ENCODE data around the gene ARHGEF4.

ARHGEF4 gene

DNA sequence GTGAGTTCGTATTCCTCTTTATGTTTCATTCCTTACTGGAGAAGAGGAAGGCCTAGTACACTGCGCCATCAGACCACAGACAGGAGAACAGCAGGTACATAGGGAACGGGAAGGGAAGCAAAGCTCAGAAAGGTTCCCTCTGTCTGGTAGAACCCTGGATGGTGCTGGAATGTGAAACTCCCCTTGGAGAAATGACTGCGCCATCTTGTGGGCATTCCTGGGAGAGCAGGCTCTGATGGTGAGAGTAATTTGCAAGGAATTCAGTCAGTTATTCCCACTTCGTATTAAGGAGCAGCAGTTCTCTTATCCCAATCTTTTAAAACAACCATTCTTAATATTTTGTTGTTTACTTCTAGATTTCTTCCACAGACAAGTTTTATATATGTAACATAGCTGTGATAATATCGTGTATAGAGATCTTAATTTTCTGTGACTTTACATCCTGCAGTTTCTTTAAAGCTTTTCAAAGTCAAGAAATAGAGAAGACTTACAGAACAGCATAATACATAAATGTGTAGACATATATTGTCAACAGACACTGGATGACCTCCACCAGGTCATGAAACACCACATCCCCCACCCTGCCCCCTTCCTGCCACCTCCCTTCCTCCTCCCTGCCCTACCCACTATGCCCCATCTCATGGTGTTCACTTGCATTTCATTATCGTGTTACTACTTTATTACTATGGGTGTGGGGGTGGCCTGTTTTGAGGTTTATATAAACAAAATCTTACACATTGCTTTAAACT, 83.9 kb downstream of the ARHGEF4 start:
- peak; percentile 64 for DNase-seq

- DNase-seq = no peak
Measured at GRCh38 chr2:130921164-130921476, 84.4 kb downstream of the ARHGEF4 start.

- no peak for DNase-seq
Measured at GRCh38 chr2:130922417-130922816, 85.7 kb downstream of the ARHGEF4 start.

DNA sequence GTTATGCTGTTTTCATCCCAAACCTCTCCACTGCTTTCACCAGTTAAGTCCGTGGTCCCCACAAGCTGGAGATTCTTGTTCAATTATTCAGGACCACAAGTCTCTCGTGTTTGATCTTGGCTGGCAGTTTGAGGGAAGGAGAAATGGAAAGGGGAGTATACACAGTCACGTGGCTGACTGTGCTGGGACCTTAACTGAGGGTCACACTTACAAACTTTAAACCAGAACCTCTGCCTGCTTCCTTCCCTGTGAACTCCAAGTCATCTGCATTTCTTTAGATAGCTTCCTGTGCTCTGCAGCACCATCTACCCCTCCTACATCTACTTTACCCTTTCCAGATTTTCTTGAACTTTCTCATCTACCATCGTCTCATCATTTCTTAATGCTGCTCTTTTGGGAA, 91.7 kb downstream of the ARHGEF4 start:
- DNase-seq = no peak

- no peak for DNase-seq
Measured at GRCh38 chr2:130930740-130931659, 94.3 kb downstream of the ARHGEF4 start.

DNA sequence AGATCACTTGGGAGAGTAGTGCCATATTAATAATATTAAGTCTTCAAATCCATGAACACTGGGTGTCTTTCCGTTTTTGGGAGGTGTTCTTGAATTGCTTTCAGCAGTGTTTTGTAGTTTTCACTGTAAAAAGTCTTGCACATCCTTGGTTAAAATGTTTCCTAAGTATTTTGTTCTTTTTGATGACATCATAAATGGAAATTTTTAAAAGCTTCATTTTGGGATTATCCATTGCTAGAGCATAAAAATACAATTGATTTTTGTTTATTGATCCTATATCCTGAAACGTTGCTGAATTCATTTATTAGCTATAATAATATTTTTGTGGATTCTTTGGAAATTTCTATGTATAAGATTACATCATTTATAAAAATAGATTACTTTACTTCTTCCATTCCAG, 96.8 kb downstream of the ARHGEF4 start:
- no peak for DNase-seq

DNA sequence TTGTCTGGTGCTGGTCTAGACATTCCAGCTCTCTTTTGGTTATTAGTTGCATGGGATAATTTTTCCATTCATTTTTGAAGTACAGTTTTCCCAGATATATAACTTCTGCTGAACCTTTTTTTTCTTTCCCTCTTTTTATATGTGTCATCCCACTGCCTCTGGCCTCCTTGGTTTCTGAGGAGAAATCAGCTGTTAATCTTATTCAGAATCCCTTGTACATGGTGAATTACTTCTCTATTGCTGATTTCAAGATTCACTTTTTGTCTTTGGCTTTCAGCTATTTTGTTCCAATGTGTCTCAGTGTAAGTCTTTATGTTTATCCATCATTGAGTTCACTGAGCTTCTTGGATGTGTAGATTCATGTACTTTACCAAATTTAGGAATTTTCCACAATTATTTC, 99.7 kb downstream of the ARHGEF4 start:
- no peak for DNase-seq

- no peak for DNase-seq
Measured at GRCh38 chr2:130947967-130948366, 111.3 kb downstream of the ARHGEF4 start.

DNA sequence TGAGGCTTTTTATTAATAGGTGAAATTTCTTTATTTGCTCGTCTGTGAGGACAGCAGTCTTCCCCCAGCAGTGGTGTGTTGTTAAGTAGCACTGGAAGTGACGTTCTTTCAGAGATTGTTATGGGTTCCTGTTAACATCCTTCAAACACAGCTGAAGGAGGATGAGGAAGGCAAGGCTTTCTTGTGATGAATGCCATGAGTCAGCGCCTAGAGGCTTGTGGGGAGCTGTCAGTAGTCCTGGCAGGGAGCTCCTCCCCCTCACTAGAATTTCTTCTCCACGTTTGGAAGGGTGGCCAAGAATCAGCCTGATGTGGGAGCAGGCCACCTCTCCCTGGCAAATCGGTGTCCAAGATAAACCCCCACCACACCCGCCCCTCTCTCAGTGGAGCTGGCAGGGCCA, 113.2 kb downstream of the ARHGEF4 start:
- DNase-seq = no peak

- DNase-seq = no peak
Measured at GRCh38 chr2:130951018-130951417, 114.3 kb downstream of the ARHGEF4 start.

DNA sequence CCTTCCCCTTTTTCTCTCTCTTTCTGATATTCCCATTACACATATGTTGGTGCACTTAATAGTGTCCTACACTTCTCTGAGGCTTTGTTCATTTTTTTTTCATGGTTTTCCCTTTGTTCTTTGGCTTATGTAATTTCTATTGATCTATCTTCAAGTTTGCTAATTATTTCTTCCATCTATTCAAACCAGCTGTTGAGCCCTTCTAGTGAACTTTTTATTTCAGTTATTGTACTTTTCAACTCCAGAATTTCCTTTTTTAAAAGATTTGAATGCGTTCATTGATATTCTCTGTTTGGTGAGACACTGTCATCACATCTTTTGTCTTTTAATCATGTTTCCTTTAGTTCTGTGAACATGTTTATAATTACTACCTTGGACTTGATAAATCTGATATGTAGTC, 118.2 kb downstream of the ARHGEF4 start:
- no peak for DNase-seq

DNA sequence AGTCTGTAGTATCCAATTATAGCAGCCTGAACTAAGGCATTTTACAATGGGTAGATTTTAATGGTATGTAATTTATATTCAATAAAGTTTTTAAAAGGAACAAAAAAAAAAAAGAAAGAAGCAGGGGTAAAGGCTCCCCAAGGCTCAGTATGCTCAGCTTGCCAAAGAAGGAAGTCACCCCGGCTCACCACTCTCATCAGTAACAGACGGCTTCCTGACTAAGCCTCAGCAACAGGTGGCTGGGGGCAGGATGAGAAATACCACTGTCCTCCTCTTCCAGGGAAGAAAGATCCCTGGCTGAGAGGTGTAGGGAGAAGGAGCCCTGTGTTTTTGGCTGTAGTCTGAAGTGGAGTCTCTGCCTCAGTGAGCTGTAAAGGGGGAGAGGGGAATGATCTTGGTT, 121.2 kb downstream of the ARHGEF4 start:
- peak; percentile 3 for DNase-seq

DNA sequence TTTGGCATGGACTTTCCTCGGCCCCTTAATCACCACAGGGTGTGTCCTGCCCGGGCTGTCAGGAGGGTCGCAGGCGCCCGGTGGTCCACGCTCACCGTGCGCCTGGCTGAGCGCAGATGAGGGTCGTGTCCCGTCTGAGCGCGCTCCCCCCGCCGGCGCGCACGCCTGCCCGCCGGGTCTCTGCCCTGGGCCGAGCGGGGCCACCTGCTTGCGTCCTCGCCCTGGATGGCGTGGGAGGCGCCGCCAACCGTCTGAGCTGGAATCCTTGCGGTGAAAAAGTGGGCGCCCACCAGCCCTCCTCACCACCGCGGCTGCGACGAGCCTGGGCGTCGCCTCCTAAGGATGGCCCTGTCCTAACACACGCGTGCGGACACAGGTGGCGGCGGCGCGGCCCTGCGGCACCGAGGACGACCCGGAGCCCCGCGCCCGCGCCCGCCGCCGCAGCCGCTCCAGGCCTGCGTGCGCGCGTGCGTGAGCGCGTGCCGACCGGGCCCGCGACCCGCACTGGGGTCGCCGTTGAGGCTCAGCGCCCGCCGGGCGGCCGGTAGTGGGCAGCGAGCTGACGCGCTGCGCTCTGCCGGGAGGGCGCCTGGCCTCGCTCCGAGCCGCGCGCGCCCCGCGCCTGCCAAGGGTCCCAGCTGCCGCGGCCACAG, 126.6 kb downstream of the ARHGEF4 start:
- DNase-seq = peak; percentile 20

DNA sequence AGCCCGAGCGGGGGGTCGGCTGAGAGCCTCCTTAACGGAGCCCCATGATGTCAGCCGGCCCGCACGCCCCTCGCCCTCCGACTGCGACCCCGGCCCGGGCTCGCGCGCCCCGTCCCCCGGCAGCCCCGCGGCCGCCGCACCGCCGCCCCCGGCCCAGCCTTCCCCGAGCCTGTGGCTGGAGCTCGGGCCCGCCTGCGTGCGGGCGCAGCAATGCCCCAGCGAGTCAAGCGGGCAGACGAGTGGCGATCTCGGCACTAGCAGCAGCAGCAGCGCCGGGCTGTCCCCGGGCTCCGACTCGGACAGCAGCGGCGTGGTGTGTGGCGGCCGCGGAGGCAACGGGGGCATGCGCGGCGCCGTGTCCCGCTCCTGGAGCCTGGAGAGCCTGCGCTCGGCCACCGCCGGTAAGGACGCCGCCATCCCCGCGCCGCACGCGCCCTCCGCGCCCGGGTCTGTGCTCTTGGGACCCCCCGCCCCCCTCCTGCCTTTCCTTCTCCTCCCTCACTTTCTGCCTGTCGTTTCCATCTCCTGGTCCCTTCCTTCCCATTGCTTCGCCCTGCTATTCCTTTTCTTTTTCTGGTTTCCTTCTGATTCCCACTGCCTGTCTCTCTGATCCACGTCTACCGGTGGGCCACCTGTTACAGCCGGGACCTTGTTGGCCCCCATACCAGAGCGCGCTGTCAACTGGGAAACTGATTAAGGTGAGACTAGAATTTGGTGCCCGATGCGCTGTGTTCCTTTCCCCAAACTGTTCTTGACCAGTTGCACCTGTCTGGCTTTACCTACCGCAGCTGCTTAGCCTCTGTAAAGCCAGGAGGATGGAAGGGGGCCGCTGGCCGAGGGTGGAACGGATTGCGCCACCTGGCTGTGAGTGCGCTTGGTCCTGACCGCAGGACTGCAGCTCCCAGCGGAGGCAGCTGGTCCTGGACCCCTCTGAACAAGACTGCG, 127.4 kb downstream of the ARHGEF4 start:
- peak; percentile 64 for DNase-seq

DNA sequence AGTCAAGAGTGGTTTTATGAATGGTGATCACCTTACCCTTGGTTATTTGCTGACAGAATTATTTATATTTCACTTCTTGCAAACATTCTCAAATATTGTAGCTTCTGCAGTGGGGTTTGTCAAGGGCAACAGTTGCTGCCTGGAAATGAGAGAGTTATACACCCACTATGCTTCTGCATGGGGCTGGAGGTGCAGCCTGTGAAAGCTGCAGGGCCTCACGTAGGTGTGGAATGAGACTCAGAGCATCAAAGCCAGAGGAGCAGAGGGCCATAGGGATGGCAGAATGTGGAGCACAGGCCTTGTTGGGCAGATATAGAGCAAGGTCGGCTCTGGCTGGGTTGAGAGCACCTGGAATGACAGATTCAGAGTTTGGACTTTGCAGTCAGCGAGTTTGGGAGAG, 128.2 kb downstream of the ARHGEF4 start:
- DNase-seq = no peak

DNA sequence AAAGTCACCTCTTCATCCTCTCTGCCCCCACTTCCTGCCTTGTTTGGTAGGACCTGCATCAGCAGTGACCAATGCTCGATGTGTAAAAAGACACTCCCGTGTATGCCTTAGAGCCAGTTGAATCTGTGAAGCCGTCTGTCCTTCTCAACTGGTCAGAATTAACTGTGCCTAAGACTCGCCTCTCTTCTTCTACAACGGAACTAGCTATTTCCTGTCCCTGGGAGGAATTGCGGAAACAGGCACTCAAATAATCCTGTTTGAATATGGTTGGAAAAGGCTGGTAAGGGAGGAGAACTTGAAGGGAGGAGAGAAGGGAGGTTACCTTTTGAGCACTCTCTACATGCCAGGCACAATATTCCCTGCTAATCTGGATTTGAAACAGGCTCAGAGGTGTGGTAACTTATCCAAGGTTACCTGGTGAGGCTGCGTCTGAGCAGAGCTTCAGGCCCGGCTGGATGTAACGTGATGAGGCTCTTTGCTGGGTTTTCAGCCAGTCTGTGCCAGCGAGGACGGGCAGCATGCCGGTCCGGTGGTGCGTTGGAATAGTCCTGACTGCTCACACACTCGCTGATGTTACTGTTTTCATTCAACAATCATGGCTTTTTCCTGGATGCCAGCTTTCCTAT, 129.5 kb downstream of the ARHGEF4 start:
- peak; percentile 30 for DNase-seq

DNA sequence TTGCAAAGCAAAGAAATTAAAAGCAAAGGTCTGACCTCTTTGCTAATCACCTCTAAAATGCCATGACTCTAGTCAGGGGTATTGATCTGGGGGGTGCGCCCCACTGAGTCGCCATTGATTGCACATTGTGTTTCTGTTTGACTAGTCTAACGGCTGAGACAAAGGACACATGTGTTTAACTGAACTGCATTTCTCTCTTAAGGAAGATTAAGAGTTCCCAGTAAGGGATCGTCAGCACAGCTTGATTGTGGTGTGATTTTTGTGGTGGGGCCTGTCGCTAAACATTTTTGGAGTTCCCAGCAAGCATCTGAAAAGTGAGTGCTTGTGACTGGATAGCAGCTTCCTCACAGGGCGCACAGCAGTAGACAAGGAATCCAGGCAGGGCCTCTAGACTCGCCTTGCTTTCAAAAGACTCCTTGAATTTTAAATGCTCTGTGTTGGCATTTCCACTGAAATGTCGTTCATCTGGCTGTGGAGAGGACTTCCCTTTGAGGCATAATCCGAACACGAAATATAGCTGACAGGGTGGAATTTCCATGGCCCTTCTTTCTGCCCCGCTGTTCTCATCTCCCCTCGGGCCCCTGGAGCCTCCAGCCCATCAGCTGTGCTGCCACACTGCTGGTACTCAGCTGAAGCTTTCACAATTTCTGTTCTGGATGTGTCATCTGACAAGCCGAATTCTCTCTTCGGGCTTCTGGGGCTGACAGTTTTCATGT, 130.2 kb downstream of the ARHGEF4 start:
- peak; percentile 74 for DNase-seq

- no peak for DNase-seq
Measured at GRCh38 chr2:130972410-130972809, 135.7 kb downstream of the ARHGEF4 start.

- DNase-seq = no peak
Measured at GRCh38 chr2:130975729-130976128, 139.0 kb downstream of the ARHGEF4 start.

DNA sequence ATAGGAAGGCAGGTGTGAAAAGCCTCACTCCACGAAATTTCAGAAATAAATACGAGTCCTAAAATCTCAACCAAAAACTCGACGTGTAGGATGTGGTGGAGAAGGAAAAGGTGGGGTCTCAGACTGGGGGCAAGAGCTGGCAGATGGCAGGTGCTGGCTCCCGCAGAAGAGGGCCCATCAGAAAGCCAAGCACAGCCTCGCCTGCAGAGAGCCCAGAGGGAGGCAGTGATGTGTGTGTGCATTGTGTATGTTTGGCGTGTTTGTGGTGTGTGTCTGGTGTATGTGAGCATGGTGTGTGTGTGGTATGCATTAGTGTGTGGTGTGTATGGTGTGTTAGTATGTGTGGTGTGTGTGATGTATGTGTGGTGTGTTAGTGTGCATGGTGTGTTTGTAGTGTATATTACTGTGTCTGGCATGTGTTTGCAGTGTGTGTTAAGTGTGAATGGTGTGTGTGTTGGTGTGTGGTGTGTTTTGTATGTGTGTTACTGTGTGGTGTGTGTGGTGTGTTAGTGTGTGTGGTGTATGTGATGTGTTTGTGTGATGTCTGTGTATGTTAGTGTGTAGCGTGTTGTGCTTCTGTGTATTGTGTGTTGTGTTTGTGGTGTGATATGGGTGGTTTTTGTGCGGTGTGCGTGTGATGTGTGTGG, 140.0 kb downstream of the ARHGEF4 start:
- no peak for DNase-seq
